Sigmoid colon (tissue), 7 donors: ENCODE data around the gene ATG5. TPM values are rescaled to one million over a fixed set of nuclear protein-coding genes. Genes with fewer than 3 reads are reported as not detected.

Experiments
- DNase-seq: peaks from one replicate; pipeline ENCODE4 v3.0.0-alpha.2; 2019
- H3K27ac ChIP-seq, 4 donors: fragments of 200-600 bp; sonication (generic); one replicate each; pipeline ENCODE4 v1.5.1; 2016 to 2019; ENCODE audit warnings: mild to moderate bottlenecking in 1 of 4
- H3K27me3 ChIP-seq, 3 donors: fragments of 200-600 bp; sonication (generic); one replicate each; pipeline ENCODE4 v1.5.1; 2019; ENCODE audit warnings: mild to moderate bottlenecking in 1 of 3
- H3K36me3 ChIP-seq, 4 donors: fragments of 200-600 bp; sonication (generic); one replicate each; pipeline ENCODE4 v1.5.1; 2016 to 2019
- H3K4me1 ChIP-seq, 4 donors: fragments of 200-600 bp; sonication (generic); one replicate each; pipeline ENCODE4 v1.5.1; 2017 to 2019
- H3K4me3 ChIP-seq, 4 donors: fragments of 200-600 bp; sonication (generic); one replicate each; pipeline ENCODE4 v1.5.1; 2017 to 2019; ENCODE audit warnings: mild to moderate bottlenecking in 2 of 4, moderate library complexity in 1 of 4
- H3K9me3 ChIP-seq, 4 donors: fragments of 200-600 bp in 3 of 4; sonication (generic) in 3 of 4; one replicate each; pipeline versions ENCODE4 v1.5.1 to v1.6.1; 2013 to 2019
- CTCF ChIP-seq, 4 experiments: fragments of 450-650 bp in 3 of 4; fragments of 200-600 bp in 1 of 4; IDR thresholded peaks; one replicate each; pipeline ENCODE4 v1.5.1; 2016 to 2019; ENCODE audit warnings: antibody characterized with exemption in 4 of 4, mild to moderate bottlenecking in 3 of 4, moderate library complexity in 2 of 4
- EP300 ChIP-seq, 4 donors: sonication (generic); formaldehyde crosslinking; IDR thresholded peaks; one replicate each; pipeline ENCODE4 v1.6.1; 2017; ENCODE audit warnings: antibody characterized with exemption in 4 of 4
- POLR2A ChIP-seq, 2 donors: fragments of 450-650 bp; IDR thresholded peaks; one replicate each; pipeline ENCODE4 v1.6.1; 2016; ENCODE audit warnings: antibody characterized with exemption in 2 of 2, mild to moderate bottlenecking in 2 of 2, moderate library complexity in 2 of 2
- POLR2AphosphoS5 ChIP-seq, 4 donors: sonication (generic); formaldehyde crosslinking; IDR thresholded peaks; one replicate each; pipeline ENCODE4 v1.6.1; 2017; ENCODE audit warnings: antibody characterized with exemption in 4 of 4
- WGBS, 2 donors: extraction: QIAGEN DNeasy Blood & Tissue Kit; methylation state at CpG; one replicate each; pipeline ENCODE4 v1.1.7; 2013; 5-methylcytosine and 5-hydroxymethylcytosine counted together
- intact Hi-C: fragments of 100-400 bp; cut with DNase I; formaldehyde crosslinking; loops from one replicate; pipeline ENCODE4 v1.15.1; 2023
- polyA plus RNA-seq, 3 donors: library from polyadenylated mRNA; stranded (reverse); fragments of 200-250 nt; gene quantifications; one replicate each; pipeline ENCODE4 v1.2.3, GENCODE V29; 2013
- total RNA-seq, 4 donors: library from RNA; depleted of rRNA; stranded (reverse); fragments of >200 nt; gene quantifications; one replicate each; pipeline ENCODE4 v1.1.0, GENCODE V29; 2016
- donor health status: healthy with polysubstance abuse.
- donor health status: Bipolar disorder and iron deficiency.
- donor health status: healthy.

The ATG5 gene
- total and polyA plus RNA-seq, 7 donors, result 27.8 to 59.2 (median 48.6) TPM

GRCh38 chr6:106215608-106216007 is 110.0 kb downstream of the ATG5 start:
- intact Hi-C loops, result no loop called here
- 95% methylated on average over 3 of the region's 3 CpGs for WGBS, 2 donors
- no peaks in the 10 kb centered on the region for H3K4me1 ChIP-seq
- TF ChIP-seq CTCF (IDR thresholded peaks at IDR 0.05), result no peak
- TF ChIP-seq POLR2AphosphoS5 (IDR thresholded peaks at IDR 0.05), result no peak
- no peak for TF ChIP-seq EP300 (IDR thresholded peaks at IDR 0.05)
- no peak for TF ChIP-seq POLR2A (IDR thresholded peaks at IDR 0.05)
- no peaks in the 10 kb centered on the region for H3K9me3 ChIP-seq
- no peak overlapping the region for H3K27ac ChIP-seq
- H3K36me3 ChIP-seq, result no peaks in the 10 kb centered on the region
- no peak for DNase-seq
- H3K4me3 ChIP-seq, result no peak overlapping the region
- no peaks in the 10 kb centered on the region for H3K27me3 ChIP-seq

GRCh38 chr6:106214531-106214930 is 111.0 kb downstream of the ATG5 start:
- no peaks in the 10 kb centered on the region for H3K9me3 ChIP-seq
- H3K27me3 ChIP-seq, result no peaks in the 10 kb centered on the region
- no peak overlapping the region for H3K4me3 ChIP-seq
- WGBS, 2 donors, result 76 to 84% methylated on average over 4 of the region's 4 CpGs
- no peak overlapping the region for H3K27ac ChIP-seq
- TF ChIP-seq POLR2A (IDR thresholded peaks at IDR 0.05), result no peak
- no peak for TF ChIP-seq CTCF (IDR thresholded peaks at IDR 0.05)
- no peak for TF ChIP-seq POLR2AphosphoS5 (IDR thresholded peaks at IDR 0.05)
- TF ChIP-seq EP300 (IDR thresholded peaks at IDR 0.05), result no peak
- no peaks in the 10 kb centered on the region for H3K4me1 ChIP-seq
- DNase-seq, result no peak
- no peaks in the 10 kb centered on the region for H3K36me3 ChIP-seq
- intact Hi-C loops, result no loop called here

- WGBS, 2 donors, result 96 to 97% methylated on average over 2 of the region's 2 CpGs
- Histone ChIP-seq H3K4me1 (no peaks in the 10 kb centered on the region), H3K4me3 (no peak overlapping the region), H3K27ac (no peak overlapping the region), H3K27me3 (no peaks in the 10 kb centered on the region), H3K9me3 (no peaks in the 10 kb centered on the region), H3K36me3 (no peaks in the 10 kb centered on the region)
- no peak for TF ChIP-seq EP300 (IDR thresholded peaks at IDR 0.05)
- TF ChIP-seq POLR2AphosphoS5 (IDR thresholded peaks at IDR 0.05), result no peak
- no peak for TF ChIP-seq CTCF (IDR thresholded peaks at IDR 0.05)
- no peak for TF ChIP-seq POLR2A (IDR thresholded peaks at IDR 0.05)
- DNase-seq, result no peak
- intact Hi-C loops, result no loop called here
Observed at GRCh38 chr6:106213660-106214289, 111.8 kb downstream of the ATG5 start.

GRCh38 chr6:106212576-106212975 is 113.0 kb downstream of the ATG5 start:
- 97 to 98% methylated on average over 5 of the region's 5 CpGs for WGBS, 2 donors
- no peak for DNase-seq
- Histone ChIP-seq H3K27ac (no peak overlapping the region), H3K4me1 (no peaks in the 10 kb centered on the region), H3K4me3 (no peak overlapping the region), H3K9me3 (no peaks in the 10 kb centered on the region), H3K27me3 (no peaks in the 10 kb centered on the region), H3K36me3 (no peaks in the 10 kb centered on the region)
- TF ChIP-seq CTCF (IDR thresholded peaks at IDR 0.05) (no peak), EP300 (IDR thresholded peaks at IDR 0.05) (no peak), POLR2A (IDR thresholded peaks at IDR 0.05) (no peak), POLR2AphosphoS5 (IDR thresholded peaks at IDR 0.05) (no peak)
- intact Hi-C loops, result no loop called here

- intact Hi-C loops, result no loop called here
- Histone ChIP-seq H3K27me3 (no peaks in the 10 kb centered on the region), H3K36me3 (peaks cover 0 to under 1% (median 0%) of the 10 kb centered on the region in 4 donors), H3K4me1 (no peaks in the 10 kb centered on the region), H3K9me3 (no peaks in the 10 kb centered on the region), H3K4me3 (no peak overlapping the region), H3K27ac (no peak overlapping the region)
- no peak for TF ChIP-seq CTCF (IDR thresholded peaks at IDR 0.05)
- no peak for TF ChIP-seq EP300 (IDR thresholded peaks at IDR 0.05)
- TF ChIP-seq POLR2AphosphoS5 (IDR thresholded peaks at IDR 0.05), result no peak
- no peak for TF ChIP-seq POLR2A (IDR thresholded peaks at IDR 0.05)
- no peak for DNase-seq
- 78 to 81% methylated on average over 1 of the region's 1 CpG for WGBS, 2 donors
Observed at GRCh38 chr6:106206905-106207304, 118.7 kb downstream of the ATG5 start.
